Bronchial epithelial cell (primary cell): ENCODE results near the gene POR. TPM values are rescaled to one million over a fixed set of nuclear protein-coding genes. Genes with fewer than 3 reads are reported as not detected.
A peak's percentile ranks its signal among the peaks of the same experiment; 100 is the strongest.

ENCODE experiments used
- DNase-seq: peaks from one replicate; pipeline ENCODE4 v3.0.0-alpha.2; 2010; ENCODE audit warnings: low read depth
- FAIRE-seq: peaks from 2 replicates; lab custom pipeline; 2011; peaks lifted over from hg19 to GRCh38; lab: Jason Lieb, UNC
- H3K27me3 ChIP-seq: 2 replicates; pipeline ENCODE4 v1.5.1; 2011; ENCODE audit warnings: low read length; ENCODE audit not compliant: control insufficient read depth, insufficient read depth
- H3K36me3 ChIP-seq: 2 replicates; pipeline ENCODE4 v1.5.1; 2011; ENCODE audit warnings: low read length; ENCODE audit not compliant: control insufficient read depth, insufficient read depth
- H3K4me3 ChIP-seq: 2 replicates; pipeline ENCODE4 v1.5.1; 2011; ENCODE audit warnings: mild to moderate bottlenecking, low read depth, low read length, control low read depth
- total RNA-seq: library from RNA; depleted of rRNA; stranded (reverse); fragments of >200 nt; gene quantifications from 2 replicates; pipeline ENCODE4 v1.2.1, GENCODE V29; 2014
- TF ChIP-seq, protein P1 (sequence below): IDR thresholded peaks from 2 replicates; pipeline ENCODE4 v1.5.1; 2011; ENCODE audit warnings: mild to moderate bottlenecking, moderate library complexity, low read length, control low read depth, inconsistent platforms; ENCODE audit not compliant: insufficient read depth, severe bottlenecking

Gene POR
- total RNA-seq, 1 donor from 2014 or later = 75.0 TPM

DNA sequence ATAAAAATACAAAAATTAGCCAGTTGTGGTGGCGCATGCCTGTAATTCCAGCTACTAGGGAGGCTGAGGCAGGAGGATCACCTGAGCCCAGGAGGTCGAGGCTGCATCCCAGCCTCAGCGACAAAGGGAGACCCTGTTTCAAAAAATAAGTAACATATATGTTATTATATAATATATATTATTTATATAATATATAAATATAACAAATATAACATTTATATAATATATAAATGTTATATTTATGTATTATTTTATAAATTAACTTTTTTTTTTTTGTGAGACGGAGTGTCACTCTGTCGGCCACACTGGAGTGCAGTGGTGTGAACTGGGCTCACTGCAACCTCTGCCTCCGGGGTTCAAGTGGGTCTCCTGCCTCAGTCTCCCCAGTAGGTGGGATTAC is 1.5 kb upstream of the POR start:
- FAIRE-seq = no peak

DNA sequence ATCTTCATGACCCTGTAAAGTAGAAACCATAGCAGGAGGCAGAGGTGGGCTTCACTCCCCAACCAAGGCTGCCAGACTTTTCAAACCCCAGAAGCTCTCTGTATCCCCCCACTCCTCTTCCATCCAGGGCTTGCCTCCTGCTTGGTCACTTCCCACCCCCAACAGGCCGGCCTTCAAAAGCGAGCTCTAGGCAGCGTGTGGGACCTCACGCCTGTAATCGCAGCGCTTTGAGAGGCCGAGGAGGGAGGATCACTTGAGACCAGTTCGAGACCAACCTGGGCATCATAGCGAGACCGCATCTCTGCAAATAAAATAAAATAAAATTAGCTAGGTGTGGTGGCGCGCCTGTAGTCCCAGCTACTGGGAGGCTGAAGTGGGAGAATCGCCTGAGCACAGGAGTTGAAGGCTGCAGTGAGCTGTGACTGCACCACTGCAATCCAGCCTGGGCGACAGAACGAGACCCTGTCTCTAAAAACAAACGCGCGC is 743 bp upstream of the POR start:
- TF ChIP-seq, protein P1, sequence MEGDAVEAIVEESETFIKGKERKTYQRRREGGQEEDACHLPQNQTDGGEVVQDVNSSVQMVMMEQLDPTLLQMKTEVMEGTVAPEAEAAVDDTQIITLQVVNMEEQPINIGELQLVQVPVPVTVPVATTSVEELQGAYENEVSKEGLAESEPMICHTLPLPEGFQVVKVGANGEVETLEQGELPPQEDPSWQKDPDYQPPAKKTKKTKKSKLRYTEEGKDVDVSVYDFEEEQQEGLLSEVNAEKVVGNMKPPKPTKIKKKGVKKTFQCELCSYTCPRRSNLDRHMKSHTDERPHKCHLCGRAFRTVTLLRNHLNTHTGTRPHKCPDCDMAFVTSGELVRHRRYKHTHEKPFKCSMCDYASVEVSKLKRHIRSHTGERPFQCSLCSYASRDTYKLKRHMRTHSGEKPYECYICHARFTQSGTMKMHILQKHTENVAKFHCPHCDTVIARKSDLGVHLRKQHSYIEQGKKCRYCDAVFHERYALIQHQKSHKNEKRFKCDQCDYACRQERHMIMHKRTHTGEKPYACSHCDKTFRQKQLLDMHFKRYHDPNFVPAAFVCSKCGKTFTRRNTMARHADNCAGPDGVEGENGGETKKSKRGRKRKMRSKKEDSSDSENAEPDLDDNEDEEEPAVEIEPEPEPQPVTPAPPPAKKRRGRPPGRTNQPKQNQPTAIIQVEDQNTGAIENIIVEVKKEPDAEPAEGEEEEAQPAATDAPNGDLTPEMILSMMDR = no peak
- Histone ChIP-seq H3K36me3 (no peaks in the 10 kb centered on the region), H3K4me3 (peak overlapping the region; percentile 99), H3K27me3 (no peaks in the 10 kb centered on the region)
- FAIRE-seq (no peak), DNase-seq (no peak)

More for the DNA sequence above, 1.5 kb upstream of the POR start:
- no peak for DNase-seq
- Histone ChIP-seq H3K27me3 (no peaks in the 10 kb centered on the region), H3K36me3 (no peaks in the 10 kb centered on the region), H3K4me3 (no peak overlapping the region)
- TF ChIP-seq, protein P1 = no peak

DNA sequence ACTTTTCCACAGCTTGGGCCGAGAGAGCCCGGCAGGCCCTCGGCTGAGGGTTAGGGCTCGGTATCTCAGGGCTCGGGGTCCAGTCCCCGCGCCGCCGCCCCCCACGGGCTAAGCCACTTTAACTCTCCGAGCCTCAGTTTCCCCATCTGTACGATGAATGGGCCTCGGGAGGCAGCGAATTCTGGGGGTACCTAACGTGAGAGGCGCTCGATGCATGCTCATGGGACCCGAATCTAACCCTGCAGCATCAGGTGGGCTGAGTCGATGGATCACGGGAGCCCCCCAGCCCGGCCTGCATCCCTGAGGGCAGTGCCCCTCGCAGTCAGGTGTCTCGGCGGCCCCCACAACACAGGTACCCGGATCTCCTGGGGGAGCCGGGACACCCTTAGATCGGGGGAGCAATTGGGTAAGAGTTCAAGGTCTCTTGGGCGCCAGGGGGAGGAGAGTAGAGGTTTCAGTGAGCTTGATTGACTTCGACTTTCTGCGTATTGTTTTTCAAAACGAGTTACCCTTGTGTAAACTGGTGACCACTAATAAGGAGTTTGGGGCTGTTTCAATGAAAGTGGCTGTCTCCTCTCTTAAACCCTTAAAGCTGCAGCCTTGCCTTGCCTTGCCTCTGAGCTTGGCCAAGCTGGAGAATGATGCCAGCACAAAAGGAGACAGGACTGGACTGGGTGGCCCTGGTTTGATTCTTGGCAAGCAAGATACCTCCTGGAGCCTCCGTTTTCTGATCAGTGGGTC is 631 bp downstream of the POR start:
- Histone ChIP-seq H3K4me3 (peak overlapping the region; percentile 99), H3K36me3 (no peaks in the 10 kb centered on the region), H3K27me3 (no peaks in the 10 kb centered on the region)
- TF ChIP-seq, protein P1 = peak; percentile 3
- DNase-seq (no peak), FAIRE-seq (no peak)

DNA sequence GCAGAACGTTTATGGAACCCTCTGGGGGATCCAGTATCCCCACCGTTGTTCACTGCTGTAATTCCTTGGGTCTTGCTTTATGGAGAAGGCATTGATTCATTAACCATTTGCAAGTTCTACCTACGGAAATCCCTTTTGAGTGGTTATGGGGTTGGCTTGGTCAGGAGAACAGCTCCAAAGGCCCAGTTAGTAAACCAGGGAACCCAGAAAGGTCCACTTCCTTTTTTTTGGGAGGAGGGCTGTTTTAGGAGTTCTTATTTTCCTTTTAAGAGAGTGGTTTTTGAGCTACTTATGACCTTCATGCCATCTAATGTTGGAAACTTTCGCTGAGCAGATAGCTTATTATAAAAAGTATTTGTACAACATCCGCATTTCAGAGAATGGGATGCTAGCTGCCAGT is 1.3 kb downstream of the POR start:
- DNase-seq = no peak
- no peaks in the 10 kb centered on the region for H3K36me3 ChIP-seq
- H3K27me3 ChIP-seq = no peaks in the 10 kb centered on the region
- peak overlapping the region; percentile 99 for H3K4me3 ChIP-seq
- FAIRE-seq = no peak
- TF ChIP-seq, protein P1 = no peak

DNA sequence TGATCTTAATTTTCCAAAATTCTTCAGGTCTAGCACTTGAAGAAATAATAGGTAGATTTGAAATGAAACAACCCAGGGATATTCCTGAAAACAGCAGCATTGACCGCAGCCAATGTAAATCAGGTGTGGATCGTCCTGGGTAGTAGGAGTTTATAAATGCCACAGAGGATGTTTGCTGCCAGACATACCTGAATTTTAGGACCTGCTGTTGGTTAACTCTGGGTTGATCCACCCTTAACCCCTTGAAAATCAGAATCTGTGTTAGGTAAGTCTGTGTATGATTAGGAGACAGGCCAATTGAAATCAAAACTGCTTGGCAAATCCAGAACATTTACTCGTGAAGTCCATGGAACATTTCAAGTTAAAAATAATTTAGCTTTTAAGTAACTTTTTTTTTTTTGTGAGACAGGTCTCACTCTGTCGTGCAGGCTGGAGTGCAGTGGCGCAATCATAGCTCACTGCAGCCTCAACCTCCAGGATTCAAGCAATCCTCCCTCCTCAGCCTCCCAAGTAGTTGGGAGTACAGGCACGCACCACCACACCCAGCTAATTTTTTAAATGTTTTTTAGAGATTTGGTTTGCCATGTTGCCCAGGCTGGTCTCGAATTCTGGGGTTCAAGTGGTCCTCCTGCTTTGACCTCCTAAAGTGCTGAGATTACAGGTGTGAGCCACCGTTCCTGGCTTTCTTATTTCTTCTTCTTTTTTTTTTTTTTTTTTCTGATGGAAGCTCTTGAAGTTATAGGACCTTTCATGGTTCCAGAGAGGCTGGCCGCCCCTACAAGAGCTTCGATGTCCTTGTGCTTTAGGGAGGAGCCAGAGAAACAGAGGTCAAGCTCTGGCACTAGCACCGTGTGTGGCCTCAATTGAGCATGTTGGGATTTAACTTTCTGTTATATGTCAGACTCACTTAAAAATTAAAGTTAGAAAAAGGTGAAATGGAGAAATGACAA is 2.0 kb downstream of the POR start:
- H3K4me3 ChIP-seq = no peak overlapping the region
- DNase-seq (no peak), FAIRE-seq (no peak)
- no peaks in the 10 kb centered on the region for H3K27me3 ChIP-seq
- no peaks in the 10 kb centered on the region for H3K36me3 ChIP-seq
- TF ChIP-seq, protein P1 = no peak
